ENCODE results near the gene HIBCH.

DNA sequence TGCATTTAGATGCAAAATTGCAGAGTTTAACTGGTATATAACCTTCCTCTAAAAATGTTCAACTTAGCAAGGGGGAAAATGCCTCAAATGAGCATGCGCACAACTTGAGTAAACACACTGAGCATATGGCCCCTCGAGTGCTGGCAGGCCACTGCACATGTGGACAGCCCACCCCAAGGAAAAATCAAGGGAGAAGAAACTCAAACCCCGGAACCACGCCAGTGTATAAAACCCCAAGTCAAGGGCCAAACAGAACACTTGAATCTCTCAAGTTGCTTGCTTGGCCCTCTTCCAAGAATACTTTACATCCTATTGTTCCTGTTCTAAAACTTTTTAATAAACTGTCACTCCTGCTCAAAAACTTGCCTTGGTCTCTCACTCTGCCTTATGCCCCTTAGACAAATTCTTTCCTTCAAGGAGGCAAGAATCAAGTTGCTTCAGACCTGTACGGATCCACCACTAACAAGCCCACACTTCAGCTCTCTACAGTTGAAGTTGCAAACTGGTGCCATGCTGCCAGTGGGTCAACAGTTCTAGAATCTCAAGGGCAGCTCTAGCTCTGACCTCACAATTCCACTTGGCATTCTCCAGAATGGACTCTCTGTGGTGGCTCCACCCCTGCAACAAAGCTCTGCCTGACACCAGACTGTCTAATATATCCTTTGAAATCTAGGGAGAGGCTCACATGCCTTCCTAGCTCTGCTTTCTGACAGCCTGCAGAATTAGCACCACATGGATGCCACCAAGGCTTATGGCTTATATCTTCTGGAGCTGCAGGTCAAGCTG is 38.9 kb downstream of the HIBCH start:
- TF ChIP-seq, protein P1, sequence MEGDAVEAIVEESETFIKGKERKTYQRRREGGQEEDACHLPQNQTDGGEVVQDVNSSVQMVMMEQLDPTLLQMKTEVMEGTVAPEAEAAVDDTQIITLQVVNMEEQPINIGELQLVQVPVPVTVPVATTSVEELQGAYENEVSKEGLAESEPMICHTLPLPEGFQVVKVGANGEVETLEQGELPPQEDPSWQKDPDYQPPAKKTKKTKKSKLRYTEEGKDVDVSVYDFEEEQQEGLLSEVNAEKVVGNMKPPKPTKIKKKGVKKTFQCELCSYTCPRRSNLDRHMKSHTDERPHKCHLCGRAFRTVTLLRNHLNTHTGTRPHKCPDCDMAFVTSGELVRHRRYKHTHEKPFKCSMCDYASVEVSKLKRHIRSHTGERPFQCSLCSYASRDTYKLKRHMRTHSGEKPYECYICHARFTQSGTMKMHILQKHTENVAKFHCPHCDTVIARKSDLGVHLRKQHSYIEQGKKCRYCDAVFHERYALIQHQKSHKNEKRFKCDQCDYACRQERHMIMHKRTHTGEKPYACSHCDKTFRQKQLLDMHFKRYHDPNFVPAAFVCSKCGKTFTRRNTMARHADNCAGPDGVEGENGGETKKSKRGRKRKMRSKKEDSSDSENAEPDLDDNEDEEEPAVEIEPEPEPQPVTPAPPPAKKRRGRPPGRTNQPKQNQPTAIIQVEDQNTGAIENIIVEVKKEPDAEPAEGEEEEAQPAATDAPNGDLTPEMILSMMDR (IDR thresholded peaks at IDR 0.05; ENCODE audit: insufficient read depth, low read depth, low read length), result no peak
- no peak for TF ChIP-seq EZH2 (IDR thresholded peaks at IDR 0.05; ENCODE audit: insufficient read depth, low read length)

Data from astrocyte (in vitro differentiated cells and primary cell).